ENCODE data around the gene GNA15.
"Not testable (repeated sequence)": the region's sequence is repeated elsewhere in the genome, so short reads cannot be mapped to it uniquely, and the experiment has no call there.

GNA15 gene

DNA sequence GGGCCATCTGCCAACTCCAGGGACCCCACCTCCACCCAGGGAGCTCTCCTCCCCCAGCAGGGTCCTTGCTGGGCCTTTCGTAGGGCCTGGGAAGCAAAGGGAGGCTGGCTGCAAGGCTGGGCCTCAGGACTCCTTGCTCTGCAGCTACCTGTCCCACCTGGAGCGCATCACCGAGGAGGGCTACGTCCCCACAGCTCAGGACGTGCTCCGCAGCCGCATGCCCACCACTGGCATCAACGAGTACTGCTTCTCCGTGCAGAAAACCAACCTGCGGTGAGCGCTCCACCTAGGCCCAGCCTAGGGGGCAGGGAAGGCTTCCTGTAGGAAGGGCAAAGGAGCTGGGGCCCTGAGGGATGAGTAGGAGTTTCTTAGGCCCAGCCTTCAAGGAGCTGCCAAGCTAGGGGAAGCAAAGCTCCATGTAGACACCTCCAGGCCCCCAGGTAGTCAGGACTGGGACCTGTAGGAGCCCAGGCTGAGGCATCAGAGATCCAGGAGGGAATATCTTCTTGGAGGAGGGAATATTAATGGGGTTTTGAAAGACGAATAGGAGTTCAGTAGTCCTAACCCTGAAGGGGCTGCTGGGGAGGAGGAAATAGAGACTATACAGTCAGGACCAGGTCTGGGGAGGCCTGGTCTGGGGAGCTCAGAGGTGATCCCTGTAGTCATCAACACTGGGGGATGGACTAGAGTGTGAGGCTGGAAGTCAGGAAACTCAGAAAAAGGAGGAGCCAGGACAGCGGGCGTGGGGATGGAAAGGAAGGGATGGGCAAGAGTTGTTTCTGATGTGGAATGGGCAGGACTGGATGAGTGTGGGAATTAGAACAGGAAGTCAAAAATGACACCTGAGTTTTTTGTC is 16.0 kb downstream of the GNA15 start:
- DNase-seq: no peak

- no peak for DNase-seq
Observed at GRCh38 chr19:3152419-3152780, 16.6 kb downstream of the GNA15 start.

- no peak for DNase-seq
Observed at GRCh38 chr19:3153286-3154230, 17.7 kb downstream of the GNA15 start.

- DNase-seq: not testable (repeated sequence)
Observed at GRCh38 chr19:3154447-3154846, 18.6 kb downstream of the GNA15 start.

- peak; percentile 92 for DNase-seq
Observed at GRCh38 chr19:3154957-3155736, 19.3 kb downstream of the GNA15 start.

- no peak for DNase-seq
Observed at GRCh38 chr19:3157096-3157845, 21.4 kb downstream of the GNA15 start.

GRCh38 chr19:3159565-3159964 is 23.7 kb downstream of the GNA15 start:
- DNase-seq: no peak

DNA sequence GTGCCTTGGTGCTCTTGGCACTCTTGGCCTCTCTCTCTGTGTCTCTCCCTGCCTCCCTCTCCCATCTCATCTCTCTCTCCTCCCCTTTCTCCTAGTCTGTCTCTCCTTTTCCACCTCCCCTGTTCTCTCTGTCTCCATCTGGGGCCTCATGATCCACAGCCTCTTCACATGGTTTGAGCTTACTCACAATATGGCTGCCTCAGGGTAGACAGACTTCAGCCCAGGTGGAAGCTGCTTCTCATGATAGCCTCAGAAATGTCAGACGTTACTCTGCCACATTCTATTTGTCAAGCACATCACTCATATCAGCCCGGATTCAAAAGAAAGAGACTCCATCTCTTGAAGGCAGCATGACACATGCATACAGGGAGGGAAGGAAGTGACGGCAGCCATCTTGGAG is 24.4 kb downstream of the GNA15 start:
- DNase-seq: no peak

DNA sequence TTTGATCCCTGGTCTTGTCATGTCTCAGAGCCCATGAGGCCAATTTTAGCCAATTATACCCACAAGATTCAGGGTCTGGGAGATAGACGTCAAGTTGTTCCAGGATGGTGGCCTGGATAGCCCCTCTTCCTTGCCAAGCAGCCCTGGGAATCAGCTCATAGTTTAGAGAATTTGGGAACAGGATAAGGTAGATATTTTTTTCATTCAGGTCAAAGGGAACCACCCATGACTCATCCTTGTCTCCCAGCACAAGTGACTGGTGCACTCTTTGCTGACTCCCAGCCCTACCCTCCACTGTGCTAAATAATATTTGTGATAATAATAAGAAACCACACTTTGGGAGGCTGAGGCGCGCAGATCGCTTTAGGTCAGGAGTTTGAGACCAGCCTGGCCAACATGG is 25.6 kb downstream of the GNA15 start:
- DNase-seq: no peak

DNA sequence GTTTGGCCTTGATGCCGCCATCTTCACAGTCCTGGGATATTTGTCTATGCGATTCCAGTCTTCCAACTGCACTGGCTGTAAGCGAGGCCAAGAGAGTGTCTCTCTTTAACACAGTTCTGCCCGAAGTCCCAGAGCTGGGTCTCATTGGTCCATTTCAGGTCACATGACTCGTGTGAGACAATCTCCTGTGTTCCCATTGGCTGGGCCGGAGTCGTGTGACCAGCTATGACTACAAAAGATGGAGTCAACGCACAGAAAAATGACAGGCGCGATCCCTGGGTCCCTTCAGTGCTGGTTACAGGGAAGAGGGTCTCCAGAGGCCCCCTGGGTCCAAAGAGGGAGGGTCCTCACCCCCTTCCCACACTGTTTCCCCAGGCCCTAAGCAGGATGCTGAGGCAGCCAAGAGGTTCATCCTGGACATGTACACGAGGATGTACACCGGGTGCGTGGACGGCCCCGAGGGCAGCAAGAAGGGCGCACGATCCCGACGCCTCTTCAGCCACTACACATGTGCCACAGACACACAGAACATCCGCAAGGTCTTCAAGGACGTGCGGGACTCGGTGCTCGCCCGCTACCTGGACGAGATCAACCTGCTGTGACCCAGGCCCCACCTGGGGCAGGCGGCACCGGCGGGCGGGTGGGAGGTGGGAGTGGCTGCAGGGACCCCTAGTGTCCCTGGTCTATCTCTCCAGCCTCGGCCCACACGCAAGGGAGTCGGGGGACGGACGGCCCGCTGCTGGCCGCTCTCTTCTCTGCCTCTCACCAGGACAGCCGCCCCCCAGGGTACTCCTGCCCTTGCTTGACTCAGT is 26.8 kb downstream of the GNA15 start:
- DNase-seq: peak; percentile 41

GRCh38 chr19:3163230-3163886 is 27.5 kb downstream of the GNA15 start:
- DNase-seq: peak; percentile 85

DNA sequence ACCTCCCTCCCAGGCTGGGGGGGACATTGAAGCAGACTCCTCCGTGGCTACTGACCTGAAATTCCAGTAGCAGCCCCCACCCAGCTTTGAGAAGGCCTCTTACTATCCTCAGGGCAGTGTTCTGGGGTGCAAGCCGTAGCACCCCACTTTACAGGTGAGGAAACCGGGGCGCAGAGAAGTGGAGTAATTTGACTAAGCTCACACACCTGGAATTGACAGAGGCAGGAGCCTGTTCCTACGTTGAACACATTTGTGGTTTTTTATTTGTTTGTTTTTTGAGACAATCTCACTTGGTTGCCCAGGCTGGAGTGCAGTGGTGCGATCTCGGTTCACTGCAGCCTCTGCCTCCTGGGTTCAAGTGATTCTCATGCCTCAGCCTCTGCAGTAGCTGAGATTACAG is 28.1 kb downstream of the GNA15 start:
- no peak for DNase-seq

GRCh38 chr19:3167533-3168272 is 31.9 kb downstream of the GNA15 start:
- no peak for DNase-seq

DNA sequence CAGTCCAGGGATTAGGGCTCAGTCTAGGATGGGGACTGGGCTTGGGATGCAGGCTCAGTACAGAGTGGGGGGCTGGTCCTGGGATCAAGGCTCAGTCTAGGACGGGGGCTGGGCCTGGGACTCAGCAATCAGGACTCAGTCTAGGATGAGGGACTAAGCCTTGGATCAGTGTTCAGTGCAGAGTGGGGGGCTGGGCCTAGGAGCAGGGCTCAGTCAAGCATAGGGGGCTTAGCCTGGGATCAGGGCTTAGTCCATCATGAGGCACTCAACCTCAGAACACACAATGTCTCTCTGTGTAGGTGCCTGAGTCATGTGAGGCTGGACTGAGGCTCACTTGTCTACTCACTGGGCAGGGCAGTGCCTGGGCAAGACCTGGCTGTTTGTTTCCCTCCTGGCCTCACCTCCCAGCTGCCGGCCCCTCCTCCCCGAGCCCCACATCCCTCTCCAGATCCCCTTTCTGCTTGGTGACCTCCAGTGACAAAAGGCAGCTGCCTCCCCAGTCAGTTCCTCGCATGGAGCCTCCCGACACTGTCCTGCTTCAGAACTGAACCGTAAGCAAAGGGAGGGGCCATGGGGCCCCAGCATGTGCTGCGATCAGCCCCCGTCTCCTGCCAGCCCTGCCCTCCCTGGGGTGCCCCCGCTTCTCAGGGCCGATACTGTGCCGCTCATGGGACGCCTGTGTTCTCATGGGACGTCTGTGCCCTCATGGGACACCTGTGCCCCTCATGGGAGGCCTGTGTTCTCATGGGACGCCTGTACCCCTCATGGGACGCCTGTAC is 36.2 kb downstream of the GNA15 start:
- DNase-seq: no peak

DNA sequence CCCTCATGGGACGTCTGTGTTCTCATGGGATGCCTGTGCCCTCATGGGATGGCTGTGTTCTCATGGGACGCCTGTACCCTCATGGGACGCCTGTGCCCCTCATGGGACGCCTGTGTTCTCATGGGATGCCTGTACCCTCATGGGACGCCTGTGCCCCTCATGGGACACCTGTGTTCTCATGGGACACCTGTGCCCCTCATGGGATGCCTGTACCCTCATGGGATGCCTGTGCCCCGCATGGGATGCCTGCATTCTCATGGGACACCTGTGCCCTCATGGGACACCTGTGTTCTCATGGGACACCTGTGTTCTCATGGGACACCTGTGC is 36.8 kb downstream of the GNA15 start:
- DNase-seq: not testable (repeated sequence)

DNA sequence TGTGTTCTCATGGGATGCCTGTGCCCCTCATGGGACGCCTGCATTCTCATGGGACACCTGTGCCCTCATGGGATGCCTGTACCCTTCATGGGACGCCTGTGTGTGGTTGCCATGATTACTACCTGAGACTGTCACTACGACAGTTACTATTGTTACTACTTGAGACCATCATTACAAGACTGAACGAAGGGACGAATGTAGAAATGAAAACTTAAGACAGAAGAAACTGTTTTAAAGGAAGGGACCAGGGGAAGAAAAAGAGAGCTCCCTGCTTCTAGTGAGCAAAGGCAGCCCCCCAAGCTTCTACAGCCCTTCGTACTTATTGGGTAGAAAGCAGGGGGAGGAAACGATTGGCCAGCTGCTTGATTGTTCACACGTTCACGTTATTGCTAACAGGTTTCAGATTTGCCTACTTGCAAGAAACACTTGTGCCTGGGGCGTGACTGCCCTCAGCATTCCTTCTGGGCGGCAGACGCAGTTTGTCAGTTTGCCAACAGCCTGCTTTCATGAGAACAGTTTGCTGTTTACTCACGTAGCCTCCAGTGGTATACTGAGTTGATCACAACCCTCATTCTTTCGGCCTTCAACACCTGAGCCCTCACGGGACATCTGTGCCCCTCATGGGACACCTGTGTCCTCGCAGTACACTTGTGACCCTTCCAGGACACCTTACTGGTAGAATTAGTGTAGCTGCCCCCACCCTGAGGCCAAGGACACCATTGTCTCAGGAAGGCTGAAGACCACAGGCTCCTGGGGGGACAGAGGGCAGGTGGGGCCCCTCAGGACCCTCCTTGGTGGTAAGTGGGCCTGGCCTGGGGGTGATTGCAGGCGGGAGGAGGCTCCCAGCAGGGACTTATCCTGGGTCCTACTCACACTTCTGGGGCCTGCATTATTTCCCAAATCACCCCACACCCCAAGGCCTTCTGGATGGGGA is 40.2 kb downstream of the GNA15 start:
- DNase-seq: peak; percentile 48

- peak; percentile 74 for DNase-seq
Observed at GRCh38 chr19:3176715-3177501, 41.1 kb downstream of the GNA15 start.

All from CD4-positive, alpha-beta T cell treated with Interleukin-21 for 1 hour (primary cell).